IPS-18a (cell line): Measurements from ENCODE around the gene NHEJ1.

Source experiments
- H3K27ac ChIP-seq: one replicate; pipeline ENCODE4 v1.5.1; 2013; ENCODE audit warnings: low read length
- H3K27me3 ChIP-seq: one replicate; pipeline ENCODE4 v1.6.1; 2013; ENCODE audit warnings: mild to moderate bottlenecking, low read length; ENCODE audit not compliant: control insufficient read depth, insufficient read depth
- H3K36me3 ChIP-seq: one replicate; pipeline ENCODE4 v1.6.1; 2013; ENCODE audit warnings: low read depth, low read length; ENCODE audit not compliant: control insufficient read depth
- H3K4me1 ChIP-seq: one replicate; pipeline ENCODE4 v1.6.1; 2013; ENCODE audit warnings: low read depth, low read length; ENCODE audit not compliant: control insufficient read depth
- H3K4me3 ChIP-seq: one replicate; pipeline ENCODE4 v1.5.1; 2013; ENCODE audit warnings: low read length
- H3K9ac ChIP-seq: one replicate; pipeline ENCODE4 v1.6.1; 2013; ENCODE audit warnings: mild to moderate bottlenecking, low read length, moderate library complexity
- H3K9me3 ChIP-seq: one replicate; pipeline ENCODE4 v1.6.1; 2013; ENCODE audit warnings: low read depth, low read length; ENCODE audit not compliant: control insufficient read depth

Gene NHEJ1

DNA sequence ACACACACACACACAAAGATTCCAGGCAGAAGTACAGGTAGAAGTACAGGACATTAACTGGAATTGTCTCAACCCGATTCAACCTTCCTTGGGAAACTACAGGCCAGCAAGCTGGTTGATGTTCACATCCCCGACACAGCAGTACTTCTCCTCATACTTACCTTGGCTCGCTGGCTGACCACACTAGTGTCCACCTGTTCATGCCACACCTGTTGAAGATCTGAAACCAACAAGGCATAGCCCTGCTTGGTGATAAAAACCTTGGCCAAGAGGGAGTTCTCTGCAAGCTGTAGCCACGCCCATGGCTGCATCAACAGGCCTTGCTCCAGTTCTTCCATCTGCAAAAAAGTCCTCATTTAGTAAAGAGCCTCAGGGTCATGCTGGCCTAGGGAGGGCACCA lies 2.6 kb downstream of the NHEJ1 start:
- Histone ChIP-seq H3K36me3 (peaks cover 9% of the 10 kb centered on the region), H3K27me3 (no peaks in the 10 kb centered on the region), H3K27ac (no peak overlapping the region), H3K4me3 (no peak overlapping the region), H3K9me3 (no peaks in the 10 kb centered on the region), H3K9ac (no peak overlapping the region), H3K4me1 (peaks cover 9% of the 10 kb centered on the region)

DNA sequence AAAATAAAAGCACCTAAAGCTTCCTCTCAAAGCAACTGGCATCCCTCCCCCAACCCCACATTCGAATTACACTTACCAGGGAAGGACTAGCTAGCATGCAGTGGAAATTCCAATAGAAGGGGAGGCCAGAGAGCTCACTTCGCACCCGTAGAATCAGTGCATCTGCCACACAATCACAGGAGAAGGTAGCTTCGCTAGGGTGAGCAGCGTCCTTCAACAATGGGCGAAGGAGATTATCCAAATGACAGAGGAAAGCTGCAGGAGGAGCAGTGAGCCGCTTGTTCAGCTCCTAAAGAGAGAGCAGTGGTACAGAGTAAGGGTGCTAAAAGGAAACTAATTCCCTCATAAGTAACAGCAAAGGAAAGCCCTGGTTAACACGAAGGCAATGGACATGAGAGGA lies 3.2 kb downstream of the NHEJ1 start:
- H3K27ac ChIP-seq, result no peak overlapping the region
- H3K9ac ChIP-seq, result no peak overlapping the region
- no peaks in the 10 kb centered on the region for H3K9me3 ChIP-seq
- peaks cover 9% of the 10 kb centered on the region for H3K4me1 ChIP-seq
- H3K27me3 ChIP-seq, result no peaks in the 10 kb centered on the region
- peaks cover 9% of the 10 kb centered on the region for H3K36me3 ChIP-seq
- no peak overlapping the region for H3K4me3 ChIP-seq

DNA sequence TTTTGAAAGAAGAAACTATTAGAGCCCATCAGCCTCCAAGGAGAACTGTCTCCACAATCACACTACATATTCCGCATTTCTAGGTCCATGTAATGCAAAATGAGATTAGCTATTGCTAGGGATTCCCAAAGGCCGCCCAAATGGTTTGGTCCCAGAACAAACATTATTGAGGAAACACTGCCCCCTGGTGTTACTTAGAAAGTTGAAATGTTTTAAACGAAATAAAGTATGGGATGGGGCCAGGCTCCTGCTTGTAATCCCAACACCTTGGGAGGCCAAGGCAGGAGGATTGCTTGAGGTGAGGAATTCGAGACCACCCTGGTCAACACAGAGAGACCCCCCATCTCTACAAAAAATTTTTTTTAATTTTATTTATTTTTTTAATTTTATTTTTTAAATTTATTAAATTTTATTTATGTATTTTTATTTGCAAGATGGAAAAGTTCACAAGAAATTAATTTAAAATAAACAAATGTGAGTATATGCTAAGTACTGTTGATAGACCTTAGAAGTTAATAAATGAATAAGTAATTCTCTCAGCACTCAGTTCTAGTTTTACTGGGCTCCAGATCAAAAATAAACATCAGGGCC lies 5.5 kb downstream of the NHEJ1 start:
- Histone ChIP-seq H3K36me3 (peaks cover 9% of the 10 kb centered on the region), H3K9ac (no peak overlapping the region), H3K4me1 (peaks cover 4% of the 10 kb centered on the region), H3K27me3 (no peaks in the 10 kb centered on the region), H3K4me3 (no peak overlapping the region), H3K27ac (no peak overlapping the region), H3K9me3 (no peaks in the 10 kb centered on the region)

DNA sequence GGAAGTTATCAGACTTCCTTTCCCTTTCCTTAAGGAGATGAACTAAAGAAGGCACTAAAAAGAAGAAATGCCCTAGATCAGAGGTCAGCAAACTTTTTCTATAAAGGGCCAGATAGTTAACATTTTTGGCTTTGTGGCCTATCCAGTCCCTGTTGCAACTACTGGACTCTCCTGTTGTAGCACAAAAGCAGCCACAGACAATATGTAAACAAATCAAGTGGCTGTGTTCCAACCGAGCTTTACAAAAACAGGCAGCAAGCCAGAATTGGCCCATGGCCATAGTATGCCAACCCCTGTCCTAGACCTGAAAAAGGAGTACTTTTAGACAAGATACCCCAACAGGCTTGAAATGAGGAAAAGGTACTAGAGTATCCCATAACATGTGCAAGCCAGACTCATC lies 10.9 kb downstream of the NHEJ1 start:
- Histone ChIP-seq H3K36me3 (peaks cover 16% of the 10 kb centered on the region), H3K9me3 (no peaks in the 10 kb centered on the region), H3K27me3 (no peaks in the 10 kb centered on the region), H3K27ac (no peak overlapping the region), H3K4me1 (no peaks in the 10 kb centered on the region), H3K4me3 (no peak overlapping the region), H3K9ac (no peak overlapping the region)

DNA sequence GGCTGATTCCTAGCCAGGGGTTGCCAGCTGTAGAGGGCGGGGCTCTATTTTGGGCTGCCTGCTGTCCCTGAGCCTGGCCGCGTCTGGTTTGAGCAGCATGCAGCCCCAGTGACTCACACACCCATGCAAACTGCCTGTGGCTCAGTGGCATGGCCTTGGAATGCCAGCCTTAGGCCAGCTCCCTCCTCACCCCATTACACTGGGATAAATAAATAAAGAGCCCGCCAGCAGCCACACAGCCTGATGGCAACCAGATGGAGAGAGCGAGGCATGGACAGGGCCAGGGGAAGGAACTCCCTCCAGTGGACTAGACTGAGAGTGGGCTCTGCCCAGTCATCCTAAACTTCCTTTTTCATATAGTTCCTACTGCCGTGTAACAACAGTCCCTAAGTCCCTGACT lies 18.3 kb downstream of the NHEJ1 start:
- Histone ChIP-seq H3K9ac (no peak overlapping the region), H3K36me3 (peaks cover 10% of the 10 kb centered on the region), H3K4me3 (no peak overlapping the region), H3K27me3 (no peaks in the 10 kb centered on the region), H3K27ac (no peak overlapping the region), H3K9me3 (no peaks in the 10 kb centered on the region), H3K4me1 (no peaks in the 10 kb centered on the region)

DNA sequence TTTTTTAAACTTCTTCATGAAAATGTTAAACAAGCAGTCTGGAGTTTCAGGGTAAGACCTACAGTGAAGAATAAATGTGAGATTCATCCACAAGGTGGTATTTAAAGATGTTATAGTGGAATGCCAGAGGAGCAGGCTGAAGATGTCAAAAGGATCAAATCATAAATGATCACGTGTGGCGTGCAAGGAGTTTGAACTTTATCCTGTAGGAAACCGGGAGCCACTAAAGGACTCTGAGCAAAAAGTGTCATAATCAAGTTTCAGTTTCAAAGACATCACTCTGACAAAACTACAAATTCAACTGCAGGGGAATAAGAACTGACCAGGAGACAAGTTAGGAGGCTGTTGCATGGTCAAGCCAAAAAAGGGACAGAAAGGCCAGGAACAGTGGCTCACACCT lies 19.9 kb downstream of the NHEJ1 start:
- no peaks in the 10 kb centered on the region for H3K4me1 ChIP-seq
- no peaks in the 10 kb centered on the region for H3K9me3 ChIP-seq
- no peak overlapping the region for H3K4me3 ChIP-seq
- no peak overlapping the region for H3K27ac ChIP-seq
- no peaks in the 10 kb centered on the region for H3K36me3 ChIP-seq
- H3K9ac ChIP-seq, result no peak overlapping the region
- H3K27me3 ChIP-seq, result no peaks in the 10 kb centered on the region

DNA sequence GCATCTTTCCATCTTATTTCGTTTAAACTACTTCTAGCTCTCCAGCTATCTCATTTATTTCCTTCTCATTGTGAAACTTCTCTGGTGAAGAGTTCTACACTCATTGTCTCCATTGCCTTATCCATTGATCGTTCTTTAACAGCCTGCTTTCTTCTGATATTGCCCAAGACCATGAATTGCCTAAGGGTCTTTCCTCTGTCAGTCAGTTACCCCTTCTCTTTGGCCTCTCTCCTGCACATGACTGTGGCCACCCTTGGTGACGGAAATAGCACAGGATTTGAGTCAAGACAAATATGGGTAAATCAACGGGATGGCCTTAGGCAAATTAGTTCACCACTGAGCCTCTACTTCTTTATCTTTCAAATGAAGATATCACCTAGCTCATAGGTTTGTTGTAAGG lies 26.6 kb downstream of the NHEJ1 start:
- Histone ChIP-seq H3K4me3 (no peak overlapping the region), H3K4me1 (no peaks in the 10 kb centered on the region), H3K9me3 (no peaks in the 10 kb centered on the region), H3K36me3 (no peaks in the 10 kb centered on the region), H3K27ac (no peak overlapping the region), H3K9ac (no peak overlapping the region), H3K27me3 (no peaks in the 10 kb centered on the region)

DNA sequence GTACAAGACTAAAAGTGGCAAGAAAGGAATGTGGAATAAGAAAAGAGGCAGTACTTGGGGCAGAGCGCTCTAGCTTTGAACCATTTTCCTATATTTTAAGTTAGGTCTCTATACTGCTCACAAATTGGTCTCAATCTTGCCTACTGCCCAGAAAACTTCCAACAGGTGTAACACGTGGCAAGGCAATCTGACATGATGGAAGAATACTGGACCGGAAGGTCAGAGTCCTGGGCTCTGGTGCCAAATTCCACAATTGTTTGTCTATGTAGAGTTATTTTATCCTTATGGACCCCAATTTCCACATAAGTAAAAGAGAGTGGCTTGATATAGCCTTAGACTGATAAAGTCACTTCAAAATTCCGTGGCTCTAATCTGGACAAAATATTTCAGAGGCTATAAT lies 28.9 kb downstream of the NHEJ1 start:
- Histone ChIP-seq H3K27ac (no peak overlapping the region), H3K9me3 (no peaks in the 10 kb centered on the region), H3K4me1 (no peaks in the 10 kb centered on the region), H3K9ac (no peak overlapping the region), H3K27me3 (no peaks in the 10 kb centered on the region), H3K4me3 (no peak overlapping the region), H3K36me3 (no peaks in the 10 kb centered on the region)

DNA sequence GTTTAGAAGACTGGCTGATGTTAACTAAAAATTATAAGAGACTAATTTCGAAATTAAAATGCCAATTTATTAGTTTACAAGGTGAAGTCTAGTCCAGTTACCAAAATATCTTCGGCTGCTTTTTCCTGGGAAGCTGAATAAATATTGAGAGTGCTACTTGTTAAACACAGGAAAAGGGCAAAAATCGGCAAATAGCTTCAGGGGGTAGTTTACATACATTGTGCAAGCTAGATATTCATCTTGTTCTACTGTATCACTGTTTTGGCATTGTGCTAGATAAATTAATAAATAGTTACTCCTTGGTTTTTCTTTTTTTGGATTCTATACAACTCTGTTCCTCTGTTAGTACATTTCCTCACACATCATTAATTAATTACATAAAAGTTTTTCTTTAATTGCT lies 29.3 kb downstream of the NHEJ1 start:
- Histone ChIP-seq H3K9ac (no peak overlapping the region), H3K36me3 (no peaks in the 10 kb centered on the region), H3K27me3 (no peaks in the 10 kb centered on the region), H3K9me3 (no peaks in the 10 kb centered on the region), H3K4me1 (no peaks in the 10 kb centered on the region), H3K4me3 (no peak overlapping the region), H3K27ac (no peak overlapping the region)

DNA sequence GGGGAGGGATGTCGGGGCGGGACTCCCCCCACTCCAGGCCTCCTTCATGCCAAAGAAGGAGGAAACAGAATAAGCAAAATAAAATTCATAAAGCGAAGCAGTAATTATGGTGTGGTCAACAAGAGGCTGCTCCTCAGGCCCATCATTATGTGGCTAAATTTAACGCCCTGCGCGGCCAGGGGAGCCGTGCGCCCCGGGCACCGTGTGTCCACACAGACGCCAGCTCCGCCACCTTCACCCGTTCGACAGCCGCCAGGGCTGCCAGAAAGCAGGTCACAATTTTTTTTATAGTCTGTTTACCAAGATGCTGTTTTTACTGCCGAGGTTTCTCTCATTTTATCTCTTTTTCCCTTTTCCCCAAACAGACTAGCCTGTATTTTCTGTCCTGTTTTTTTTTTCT lies 31.0 kb downstream of the NHEJ1 start:
- H3K4me1 ChIP-seq, result no peaks in the 10 kb centered on the region
- H3K27me3 ChIP-seq, result no peaks in the 10 kb centered on the region
- H3K9ac ChIP-seq, result no peak overlapping the region
- H3K9me3 ChIP-seq, result no peaks in the 10 kb centered on the region
- H3K27ac ChIP-seq, result no peak overlapping the region
- no peaks in the 10 kb centered on the region for H3K36me3 ChIP-seq
- no peak overlapping the region for H3K4me3 ChIP-seq

DNA sequence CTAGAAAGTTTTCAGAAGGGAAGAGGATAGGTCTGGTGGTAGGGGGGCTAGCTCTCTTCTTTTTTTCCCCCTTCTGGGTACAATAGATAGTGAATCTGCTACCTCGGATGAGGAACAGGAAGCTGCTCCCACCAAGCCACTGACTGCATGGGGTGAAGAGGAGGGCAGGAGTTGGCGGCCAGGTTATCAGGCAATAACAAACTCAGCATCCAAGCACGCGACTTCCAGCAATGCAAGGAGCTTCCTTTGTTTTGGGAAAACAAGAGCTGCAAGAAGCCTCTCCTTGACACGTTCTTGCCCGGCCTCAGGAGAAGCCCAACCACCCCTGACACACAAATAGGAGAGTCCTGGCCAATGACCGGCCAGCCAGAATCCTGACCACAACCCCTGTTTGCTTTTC lies 32.2 kb downstream of the NHEJ1 start:
- Histone ChIP-seq H3K4me3 (no peak overlapping the region), H3K27ac (no peak overlapping the region), H3K36me3 (no peaks in the 10 kb centered on the region), H3K4me1 (no peaks in the 10 kb centered on the region), H3K9ac (no peak overlapping the region), H3K9me3 (no peaks in the 10 kb centered on the region), H3K27me3 (no peaks in the 10 kb centered on the region)

DNA sequence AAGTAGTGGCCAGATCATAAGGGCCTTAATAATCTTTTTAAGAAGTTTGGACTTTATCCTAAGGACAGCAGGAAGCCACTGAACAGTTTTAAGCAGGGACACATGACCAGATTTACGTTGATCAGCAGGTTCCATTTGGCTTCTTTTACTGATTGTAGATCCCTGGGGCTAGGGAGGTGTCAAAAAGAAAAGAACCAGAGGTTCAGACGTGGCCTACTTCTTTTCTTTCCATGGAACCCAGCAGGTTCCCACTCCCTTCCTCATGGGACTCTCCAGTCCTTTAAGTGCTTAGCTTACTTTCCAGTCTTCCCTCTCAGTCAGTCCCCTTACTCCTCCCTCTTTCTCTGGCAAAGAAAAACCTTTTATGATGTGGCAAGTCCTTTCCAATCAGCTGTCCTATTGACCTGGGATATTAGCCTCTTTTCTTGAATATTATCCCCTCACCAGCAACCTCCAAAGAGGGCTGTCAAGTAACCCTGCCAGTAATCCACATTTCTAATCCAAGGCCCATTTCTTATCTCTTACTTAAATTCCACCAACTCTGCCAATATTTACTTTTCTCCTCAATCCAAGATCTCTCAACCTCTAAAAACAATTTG lies 33.5 kb downstream of the NHEJ1 start:
- H3K9ac ChIP-seq, result no peak overlapping the region
- no peaks in the 10 kb centered on the region for H3K9me3 ChIP-seq
- no peak overlapping the region for H3K4me3 ChIP-seq
- no peaks in the 10 kb centered on the region for H3K4me1 ChIP-seq
- no peak overlapping the region for H3K27ac ChIP-seq
- H3K27me3 ChIP-seq, result no peaks in the 10 kb centered on the region
- no peaks in the 10 kb centered on the region for H3K36me3 ChIP-seq
